HT-29 (cell line): ENCODE measurements around the gene KIF26B. TPM values are rescaled to one million over a fixed set of nuclear protein-coding genes. Genes with fewer than 3 reads are reported as not detected.
"Not testable (repeated sequence)": the region's sequence is repeated elsewhere in the genome, so short reads cannot be mapped to it uniquely, and the experiment has no call there.

Experiments used
- DNase-seq: peaks from one replicate; pipeline ENCODE4 v3.0.0-alpha.2; 2015; ENCODE audit warnings: low spot score
- total RNA-seq: library from RNA; depleted of rRNA; stranded (reverse); fragments of >200 nt; shearing (Covaris generic); gene quantifications from 2 replicates; pipeline ENCODE4 v1.2.3, GENCODE V29; 2014

The KIF26B gene
- total RNA-seq, 1 experiment from 2014 or later = 0.74 TPM

DNA sequence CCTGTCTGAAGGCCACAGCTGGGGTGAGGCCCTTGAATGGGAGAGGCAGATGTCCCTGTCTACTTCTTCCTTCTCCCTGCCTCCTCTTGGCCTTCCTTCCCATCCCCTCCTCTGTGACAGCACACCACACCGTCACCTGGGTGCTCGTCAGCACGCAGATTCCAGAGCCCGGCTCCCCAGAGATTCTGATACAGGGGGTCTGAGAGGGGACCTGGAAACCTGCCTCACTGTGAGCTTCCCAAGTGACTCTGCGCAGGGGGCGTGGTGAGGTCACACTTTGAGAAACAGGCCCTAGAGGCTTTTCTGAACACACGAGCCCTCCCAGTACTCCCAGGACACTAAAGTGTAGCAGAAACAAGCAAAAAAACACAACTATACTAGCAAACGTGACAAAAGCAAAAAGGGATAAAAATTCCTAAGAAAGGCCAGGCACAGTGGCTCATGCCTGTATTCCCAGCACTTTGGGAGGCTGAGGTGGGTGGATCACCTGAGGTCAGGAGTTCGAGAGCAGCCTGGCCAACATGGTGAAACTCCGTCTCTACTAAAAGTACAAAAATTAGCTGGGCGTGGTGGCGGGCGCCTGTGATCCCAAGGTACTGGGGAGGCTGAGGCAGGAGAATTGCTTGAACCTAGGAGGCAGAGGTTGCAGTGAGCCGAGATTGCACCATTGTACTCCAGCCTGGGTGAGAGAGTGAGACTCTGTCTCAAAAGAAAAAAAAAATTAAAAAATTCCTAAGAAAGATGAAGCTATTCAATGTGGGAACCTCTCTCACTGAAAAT lies 201.3 kb downstream of the KIF26B start:
- DNase-seq = not testable (repeated sequence)

DNA sequence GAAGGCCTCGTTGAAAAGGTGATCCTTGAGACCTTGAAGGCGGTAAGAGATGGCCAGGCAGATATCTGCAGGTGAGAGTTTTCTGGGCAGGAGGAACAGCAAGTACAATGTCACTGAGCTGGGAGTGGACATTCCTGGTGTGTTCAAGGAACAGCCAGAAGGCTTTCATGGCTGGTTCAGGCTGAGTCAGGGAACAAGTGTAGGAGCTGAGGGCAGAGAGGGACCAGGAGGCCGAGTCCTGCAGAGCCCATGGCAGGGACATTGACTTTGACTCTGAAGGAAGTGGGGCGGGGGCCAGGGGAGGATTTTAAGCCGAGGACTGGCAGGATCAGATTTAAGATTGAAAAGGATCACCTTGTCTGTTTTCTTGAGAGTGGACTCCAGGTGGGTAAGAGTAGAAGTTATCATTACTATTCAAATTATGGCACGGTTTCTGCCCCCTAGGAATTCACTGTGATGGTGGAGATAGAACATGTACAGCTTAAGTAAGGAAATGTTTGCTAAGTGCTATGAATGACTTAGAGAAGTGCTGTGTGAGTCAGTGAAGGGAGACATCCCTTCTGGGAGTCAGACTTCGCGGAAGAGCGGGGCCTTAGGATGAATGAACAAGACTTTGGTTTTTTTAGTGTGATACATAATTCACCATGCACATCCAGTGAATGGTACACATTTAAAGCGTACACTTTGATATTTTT lies 202.3 kb downstream of the KIF26B start:
- DNase-seq = no peak

DNA sequence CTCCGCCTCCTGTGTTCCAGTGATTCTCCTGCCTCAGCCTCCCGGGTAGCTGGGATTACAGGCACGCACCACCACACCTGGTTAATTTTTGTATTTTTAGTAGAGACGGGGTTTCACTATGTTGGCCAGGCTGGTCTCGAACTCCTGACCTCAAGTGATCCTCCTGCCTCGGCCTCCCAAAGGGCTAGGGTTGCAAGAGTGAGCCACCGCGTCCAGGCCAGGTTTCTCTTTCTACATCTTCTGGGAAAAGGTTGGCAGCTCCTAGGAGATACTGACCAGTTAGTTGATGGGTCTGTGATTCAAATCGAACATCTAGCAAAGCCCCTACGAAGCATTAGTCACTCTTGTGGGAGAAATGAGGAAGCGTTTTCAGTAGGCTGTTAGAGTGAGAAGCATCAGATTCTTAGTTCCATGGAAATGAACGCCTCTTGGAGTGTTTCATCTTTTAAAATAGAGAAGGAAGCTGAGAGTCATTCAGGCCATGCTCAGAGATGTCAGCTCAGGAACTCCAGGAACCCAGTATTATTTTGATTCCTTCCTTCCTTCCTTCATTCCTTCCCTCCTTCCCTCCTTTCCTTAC lies 204.4 kb downstream of the KIF26B start:
- DNase-seq = not testable (repeated sequence)

DNA sequence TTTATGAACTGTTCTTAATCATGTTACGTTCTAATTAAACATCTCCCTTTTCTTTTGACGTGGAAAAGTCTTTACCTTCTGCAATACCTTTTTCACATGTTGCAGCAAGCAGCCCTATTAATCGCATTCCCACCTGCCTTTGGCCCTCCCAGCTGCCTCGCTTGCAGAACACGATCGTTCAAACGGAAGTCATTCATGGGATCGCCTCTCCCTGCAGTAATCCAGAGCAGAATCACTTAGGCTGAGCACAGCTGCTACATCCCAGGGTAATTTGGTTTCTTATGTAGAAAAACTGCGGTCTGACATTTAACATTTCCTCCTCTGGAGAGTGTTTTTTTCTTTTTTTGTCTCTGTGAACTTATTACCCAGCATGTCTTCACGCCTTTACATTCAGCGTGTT lies 206.3 kb downstream of the KIF26B start:
- DNase-seq = no peak

DNA sequence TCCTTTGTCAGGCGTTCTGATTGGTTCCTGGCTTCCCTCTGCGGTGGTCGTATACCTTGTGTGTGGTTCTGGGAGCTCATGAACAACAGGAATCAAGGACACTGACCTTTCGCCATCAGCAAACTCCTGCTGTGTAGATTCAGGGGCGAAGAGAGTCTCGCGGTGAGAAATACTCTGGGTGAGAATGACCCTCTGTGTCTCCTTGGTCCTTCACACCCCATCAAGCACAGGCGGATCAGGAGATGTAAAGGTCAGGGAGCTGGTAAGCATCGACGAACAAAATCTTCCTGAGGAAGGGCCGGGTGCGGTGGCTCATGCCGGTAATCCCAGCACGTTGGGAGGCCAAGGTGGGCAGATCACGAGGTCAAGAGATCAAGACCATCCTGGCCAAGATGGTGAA lies 207.2 kb downstream of the KIF26B start:
- DNase-seq = no peak

DNA sequence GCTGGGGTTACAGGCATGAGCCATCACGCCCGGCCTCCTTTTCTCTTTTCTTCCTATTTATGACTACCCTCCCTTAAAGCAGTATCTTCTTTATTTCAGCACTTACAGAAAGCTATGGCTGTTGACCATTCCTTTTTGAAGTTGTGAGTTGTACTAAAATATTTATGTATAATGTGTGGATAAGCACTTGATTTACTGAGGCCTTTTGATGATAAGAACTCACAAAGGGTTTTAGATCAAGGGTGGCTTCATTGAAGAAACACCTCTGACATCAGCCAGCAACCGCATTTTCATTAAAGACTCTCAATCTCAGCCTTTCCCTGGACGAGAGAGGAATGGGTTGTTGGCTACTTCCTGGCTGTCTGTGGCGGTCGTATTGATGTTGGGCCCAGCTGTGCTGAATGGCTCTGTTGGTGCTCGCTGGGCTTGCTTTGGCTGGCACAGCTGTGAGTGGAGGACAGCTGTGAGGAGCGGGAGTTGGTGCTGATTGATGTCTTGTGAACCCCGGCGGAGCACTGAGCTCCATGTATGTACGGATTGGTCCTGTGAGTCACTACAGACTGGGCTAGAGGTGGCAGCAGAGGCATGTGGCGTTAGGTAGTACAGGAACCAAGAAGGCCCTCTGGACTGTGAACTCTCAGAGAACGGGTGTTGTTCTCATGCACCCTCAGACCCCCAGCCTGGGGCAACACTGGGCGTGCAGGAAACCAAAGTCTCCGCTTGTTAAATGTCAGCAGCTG lies 208.8 kb downstream of the KIF26B start:
- DNase-seq = no peak

DNA sequence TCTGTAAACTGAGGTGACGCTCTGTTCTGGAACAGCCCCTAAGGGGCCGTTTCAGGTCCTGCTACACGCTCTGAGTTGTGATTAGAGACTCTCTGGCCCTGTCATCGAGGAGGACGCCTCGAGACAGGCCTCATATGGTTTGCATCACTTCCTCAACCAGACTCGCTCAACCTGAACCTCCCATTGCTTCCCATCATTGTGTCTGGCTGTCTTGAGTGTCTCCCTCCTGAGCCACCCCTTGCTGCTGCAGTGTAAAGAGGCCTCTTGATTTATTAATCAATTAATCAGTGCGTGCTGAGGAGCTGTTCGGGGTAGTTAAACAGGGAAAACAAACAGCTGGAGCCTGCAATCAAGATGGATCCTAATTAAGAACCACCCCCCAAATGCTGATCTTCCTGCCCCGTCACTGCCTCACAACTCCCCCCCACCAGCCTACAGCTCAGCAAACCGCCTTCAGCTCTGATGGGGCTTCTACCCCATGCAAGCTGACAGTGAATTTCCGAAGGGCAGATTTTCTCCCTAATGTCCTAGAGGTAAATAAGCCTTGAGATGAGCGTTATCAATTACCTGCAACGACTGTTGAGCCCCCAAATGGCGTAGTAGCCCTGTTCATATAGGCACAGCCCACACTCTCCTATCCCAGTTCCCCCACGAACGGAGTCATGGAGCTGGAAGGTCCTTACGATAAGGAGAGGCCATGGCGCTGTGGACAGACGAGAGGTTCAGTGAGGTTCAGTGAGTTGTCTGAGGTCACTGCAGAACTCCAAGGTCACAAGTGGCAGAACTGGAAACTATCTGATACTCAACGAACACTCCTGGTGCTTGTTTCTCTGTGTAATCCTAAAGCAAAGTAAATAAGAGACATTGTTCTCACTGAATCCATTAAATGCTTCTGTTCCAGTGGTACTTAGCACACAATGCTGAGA lies 210.6 kb downstream of the KIF26B start:
- no peak for DNase-seq

DNA sequence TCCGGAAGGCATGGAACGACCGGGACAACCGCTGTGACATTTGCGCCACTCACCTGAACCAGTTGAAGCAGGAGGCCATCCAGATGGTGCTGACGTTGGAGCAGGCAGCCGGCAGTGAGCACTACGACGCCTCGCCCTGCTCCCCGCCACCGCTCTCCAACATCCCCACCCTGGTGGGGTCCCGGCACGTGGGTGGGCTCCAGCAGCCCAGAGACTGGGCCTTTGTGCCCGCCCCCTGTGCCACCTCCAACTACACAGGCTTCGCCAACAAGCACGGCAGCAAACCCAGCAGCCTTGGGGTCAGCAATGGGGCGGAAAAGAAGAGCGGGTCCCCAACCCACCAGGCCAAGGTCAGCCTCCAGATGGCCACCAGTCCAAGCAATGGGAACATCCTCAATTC lies 212.1 kb downstream of the KIF26B start:
- no peak for DNase-seq

DNA sequence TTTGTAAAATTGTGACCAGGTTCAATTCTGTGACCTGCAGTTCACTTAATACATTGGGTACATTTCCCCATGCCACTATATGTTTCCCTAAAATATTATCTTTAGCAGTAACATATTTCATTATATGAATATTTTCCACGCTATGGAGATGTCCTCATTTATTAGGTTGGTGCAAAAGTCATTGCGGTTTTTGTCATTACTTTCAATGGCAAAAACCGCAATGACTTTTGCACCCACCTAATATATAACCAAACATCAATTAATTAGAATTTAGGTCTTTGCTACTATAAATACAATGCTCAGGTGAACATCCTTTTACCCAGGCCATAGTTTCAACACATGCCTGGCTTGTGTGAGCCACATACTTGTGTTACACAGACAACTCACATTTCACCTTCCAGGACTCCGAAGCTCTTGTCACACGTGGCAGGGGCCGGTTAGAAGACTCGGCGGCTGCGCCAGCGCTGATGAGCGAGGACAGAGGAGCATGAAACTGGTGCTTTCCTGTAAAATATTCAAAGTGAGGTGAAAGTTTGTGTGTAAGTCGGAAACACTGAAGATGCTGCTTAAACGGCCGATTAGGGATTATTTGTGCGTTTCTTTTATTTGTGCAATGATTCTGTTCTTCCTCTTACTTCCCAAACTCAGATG lies 215.5 kb downstream of the KIF26B start:
- no peak for DNase-seq

DNA sequence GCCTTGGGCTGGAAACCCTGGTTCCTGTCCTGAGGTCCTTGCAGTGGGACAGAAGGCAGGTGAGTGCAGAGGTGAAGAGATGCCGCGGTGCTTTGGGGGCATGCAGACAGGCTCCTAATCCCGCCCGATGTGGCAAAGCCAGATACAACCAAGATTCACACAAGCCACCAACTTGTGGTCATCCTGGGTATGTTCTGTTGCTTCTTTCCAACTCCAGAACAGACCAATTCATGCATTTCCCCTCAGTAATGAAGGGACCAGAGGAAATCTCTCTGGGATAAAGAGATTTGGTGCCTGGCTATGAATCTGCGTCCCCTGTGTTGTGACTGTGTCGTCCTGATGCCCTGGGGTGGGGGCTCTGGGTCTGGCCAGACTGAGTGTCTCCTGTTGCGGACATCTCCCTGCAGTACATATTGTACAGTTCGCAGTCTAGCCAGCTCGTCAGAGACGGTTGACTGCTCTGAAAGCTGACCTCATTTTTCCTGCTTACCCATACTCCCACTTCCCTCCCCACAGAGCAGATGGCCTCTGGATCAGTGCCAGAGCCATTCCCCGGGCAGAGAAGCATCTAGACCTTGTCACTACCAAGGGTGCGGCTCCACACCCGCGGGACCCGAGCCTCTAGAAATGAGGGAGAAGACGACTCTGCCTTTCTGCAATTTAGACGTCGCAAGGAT lies 216.3 kb downstream of the KIF26B start:
- no peak for DNase-seq

DNA sequence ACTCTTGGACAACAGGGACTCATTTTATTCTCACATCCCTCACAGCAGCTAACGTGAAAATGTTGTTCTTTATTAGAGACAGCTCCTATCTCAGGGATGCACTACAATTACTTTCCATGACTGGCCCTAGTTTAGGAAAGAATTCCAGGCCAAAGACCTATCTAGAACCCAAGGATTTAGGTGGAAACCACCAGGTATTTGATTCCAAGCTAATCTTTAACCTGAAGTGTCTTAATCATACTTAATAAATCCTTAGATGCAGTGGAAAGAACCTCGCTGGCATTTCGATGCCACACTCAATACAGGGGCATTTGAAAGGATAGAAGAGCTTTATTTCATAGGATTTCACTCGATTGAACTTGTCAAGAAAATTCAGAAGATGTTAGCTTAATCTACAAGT lies 218.3 kb downstream of the KIF26B start:
- no peak for DNase-seq

DNA sequence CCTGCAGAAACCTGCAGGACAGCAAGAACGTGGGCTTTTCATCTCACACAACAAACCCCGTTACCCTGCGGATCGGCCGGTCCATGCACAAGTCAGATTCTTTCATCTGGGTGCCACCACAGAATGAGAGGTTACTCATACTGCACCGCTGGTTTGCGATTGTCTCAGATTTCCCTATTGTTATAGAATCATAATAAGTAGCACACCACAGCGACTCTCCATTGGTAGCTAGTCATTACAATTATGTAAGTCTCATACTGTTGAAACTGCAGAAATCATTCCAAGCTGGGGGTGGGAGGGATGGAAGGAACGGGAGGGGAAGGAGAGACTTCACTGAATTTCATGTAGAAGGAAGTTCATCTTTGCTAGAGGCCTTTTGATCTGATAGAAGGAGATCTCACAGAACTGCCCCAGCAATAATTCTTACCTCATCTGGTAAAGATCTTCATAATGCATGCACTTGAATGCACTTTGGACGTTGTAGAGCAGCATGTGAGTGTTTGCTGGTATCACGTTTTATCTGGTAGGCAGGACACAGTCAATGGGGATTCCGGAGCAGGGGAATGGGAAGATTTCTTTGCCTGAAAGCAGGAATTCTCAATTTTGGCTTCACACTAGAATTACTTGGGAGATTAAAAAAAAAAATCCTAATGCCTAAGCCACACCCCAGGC lies 221.1 kb downstream of the KIF26B start:
- DNase-seq = no peak

DNA sequence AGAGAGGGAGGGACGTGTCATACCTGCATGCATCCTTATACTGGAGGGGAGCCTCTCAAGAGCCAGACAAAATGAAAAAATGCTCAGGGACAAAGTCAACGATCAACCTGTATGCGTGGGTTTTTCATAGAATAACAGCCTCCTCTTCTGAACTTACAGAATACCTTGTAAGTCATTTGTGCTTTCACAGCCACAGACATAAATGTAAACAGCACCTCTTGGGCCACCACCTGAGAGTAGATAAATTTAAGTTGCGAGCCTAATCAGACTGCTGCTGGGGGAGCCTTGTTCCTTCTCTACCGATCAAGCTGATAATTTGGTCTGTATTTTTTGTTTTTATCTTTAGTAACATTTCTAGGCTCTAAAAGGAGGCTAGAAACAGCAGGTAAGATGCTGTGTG lies 223.1 kb downstream of the KIF26B start:
- DNase-seq = no peak

DNA sequence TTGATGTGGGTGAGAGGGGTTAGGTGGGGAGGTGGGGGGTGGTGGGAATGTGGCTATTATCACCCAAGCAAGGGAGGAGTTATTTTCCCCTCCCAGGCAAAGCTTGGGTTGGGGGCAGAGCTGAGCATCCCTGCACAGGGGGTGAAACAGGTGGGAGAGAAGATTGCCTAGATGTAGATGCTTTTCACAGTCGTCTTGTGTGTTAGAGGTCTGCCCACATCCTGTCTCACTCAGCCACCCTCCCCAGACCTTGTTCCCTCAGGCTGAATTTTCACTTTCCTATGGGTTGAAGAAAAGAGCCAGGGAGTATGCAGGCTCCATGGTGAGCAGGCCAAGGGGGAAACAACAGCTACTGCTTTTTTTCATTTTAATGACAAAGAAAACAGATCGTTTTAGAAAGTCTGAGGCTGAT lies 223.5 kb downstream of the KIF26B start:
- no peak for DNase-seq

DNA sequence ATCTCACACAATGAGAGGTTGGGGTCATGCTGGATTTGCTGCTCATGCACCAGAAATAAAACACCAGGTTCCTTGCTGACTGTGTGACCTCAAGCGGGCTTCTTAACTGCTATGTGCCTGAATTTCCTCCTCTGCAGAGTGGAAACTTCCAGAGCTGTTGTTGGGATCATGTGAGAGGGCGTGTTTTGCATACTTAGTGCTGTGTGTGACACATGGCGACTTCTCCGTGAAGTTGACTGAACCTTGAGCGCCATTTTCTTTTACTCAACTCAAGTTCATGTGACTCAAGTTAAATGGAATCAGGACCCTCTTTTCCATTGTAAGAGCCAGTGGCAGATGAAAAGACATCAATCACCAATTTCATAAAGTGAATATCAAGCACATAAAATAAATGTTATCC lies 224.0 kb downstream of the KIF26B start:
- DNase-seq = no peak

DNA sequence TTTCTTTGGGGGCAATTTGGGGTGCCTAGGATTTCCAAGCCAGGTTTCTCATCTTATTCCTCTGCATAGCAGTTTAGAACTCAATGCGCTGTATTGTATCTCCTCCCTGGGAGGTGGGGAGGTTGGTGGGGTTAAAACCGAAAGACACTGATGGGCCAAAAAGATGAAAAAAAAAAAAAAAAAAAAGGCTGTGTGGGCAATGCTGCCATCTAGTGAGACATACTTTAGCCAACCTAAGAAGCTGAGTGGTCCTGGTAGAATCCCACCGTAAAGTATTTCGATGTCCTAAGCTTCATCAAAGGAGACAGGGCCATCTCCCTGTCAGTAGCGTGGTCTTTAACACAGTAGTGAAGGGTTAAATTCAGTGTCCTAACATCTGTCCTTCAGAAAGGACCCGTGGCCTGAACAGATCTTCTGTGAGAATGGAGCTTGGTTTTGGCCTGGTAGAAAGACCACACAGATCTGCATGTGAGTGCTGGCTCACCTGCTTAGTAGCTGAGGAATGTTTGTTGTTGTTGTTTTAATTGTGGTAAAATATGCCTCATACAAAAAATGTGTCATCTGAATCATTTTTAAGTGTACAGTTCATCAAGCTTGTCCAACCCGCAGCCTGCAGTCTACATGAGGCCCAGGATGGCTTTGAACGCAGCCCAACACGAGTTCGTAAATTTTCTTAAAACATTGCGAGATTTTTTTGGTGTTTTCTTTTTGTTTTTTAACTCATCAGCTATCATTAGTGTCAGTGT lies 226.2 kb downstream of the KIF26B start:
- DNase-seq = peak; percentile 10

DNA sequence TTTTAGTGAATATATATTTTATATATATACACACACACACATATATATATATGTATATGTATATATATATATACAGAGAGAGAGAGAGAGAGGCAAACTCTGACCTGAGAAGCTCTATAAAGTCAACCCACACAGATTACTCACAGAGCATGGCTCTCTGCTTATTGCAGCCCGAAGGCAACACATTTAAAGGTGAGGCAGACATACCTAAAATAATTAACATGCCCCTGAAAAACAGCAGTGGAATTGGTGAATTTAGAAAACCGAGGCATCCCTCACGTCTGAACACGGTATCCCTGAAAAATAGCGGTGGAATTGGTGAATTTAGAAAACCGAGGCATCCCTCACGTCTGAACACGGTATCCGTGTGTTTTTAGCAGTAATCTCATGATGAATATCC lies 228.2 kb downstream of the KIF26B start:
- no peak for DNase-seq
